Measurements from ENCODE around the gene AHRR. TPM values are rescaled to one million over a fixed set of nuclear protein-coding genes. Genes with fewer than 3 reads are reported as not detected.

AHRR gene
- total and polyA plus RNA-seq, 7 experiments from 2014 or later: 0.56 to 23.5 (median 1.2) TPM; not detected in 1

DNA sequence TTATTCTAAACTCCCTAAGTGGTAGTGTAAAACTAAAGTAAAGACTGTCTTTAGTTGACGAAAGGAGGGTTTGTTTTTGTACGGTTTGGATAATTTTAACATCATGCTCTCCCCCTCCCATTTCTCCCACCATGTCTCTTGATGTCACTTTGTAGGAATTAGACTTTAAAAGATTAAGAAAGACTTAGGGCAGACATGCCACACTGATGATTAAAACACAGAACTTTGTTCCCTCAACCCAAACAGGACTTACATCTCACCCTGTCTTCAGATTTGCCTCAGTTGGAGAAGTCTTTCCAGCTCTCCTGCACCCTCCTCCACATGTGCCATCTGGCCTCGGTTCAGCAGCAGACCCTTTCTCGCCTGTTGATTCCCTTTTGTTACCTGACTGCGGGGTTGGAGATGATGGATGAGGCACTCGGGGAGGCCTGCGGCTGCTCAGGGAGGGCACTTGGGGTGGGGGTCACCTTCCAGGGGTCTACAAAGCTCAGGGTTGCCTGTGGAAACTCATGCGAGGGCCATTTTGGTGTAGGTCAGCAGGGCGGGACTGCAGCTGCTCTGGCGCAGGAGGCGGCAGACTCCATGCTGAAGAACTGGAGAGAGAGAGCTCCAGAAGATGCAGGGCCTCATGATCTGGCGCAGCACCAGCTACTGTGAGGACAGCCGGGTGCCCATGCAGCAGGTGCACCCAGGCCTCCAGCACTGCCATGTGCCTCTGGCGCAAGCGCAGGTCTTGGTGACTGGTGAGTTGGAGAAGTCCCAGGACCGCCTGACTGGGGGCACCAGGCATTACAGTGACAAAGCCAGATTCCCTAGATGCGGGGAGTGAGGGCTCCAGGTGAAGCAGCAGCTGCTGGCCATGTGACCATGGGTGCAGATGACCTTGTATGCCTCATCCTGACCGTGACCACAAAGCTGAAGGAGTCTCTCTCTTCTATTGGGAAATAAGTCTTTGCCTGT is 96.9 kb downstream of the AHRR start:
- no peak for ATAC-seq
- peaks cover 0 to 12% (median 0%) of the 10 kb centered on the region in 7 donors for H3K4me1 Mint-ChIP-seq
- H3K36me3 Mint-ChIP-seq: peaks cover 0 to 4% (median 0%) of the 10 kb centered on the region in 5 donors
- H3K27ac Mint-ChIP-seq: no peak overlapping the region
- Histone ChIP-seq H3K4me1 (ENCODE audit: control insufficient read depth in 2 of 2, insufficient read depth in 2 of 2, low read length in 2 of 2) (no peaks in the 10 kb centered on the region), H3K27ac (ENCODE audit: low read depth, low read length) (no peak overlapping the region), H3K36me3 (ENCODE audit: control insufficient read depth in 2 of 3, insufficient read depth in 3 of 3, low read length in 3 of 3) (no peaks in the 10 kb centered on the region), H3K4me3 (ENCODE audit: low read length) (no peak overlapping the region), H3K9me3 (ENCODE audit: control insufficient read depth in 2 of 3, low read length in 3 of 3) (no peaks in the 10 kb centered on the region), H3K27me3 (ENCODE audit: control insufficient read depth in 2 of 2, insufficient read depth in 2 of 2, low read length in 2 of 2) (no peaks in the 10 kb centered on the region)
- no peaks in the 10 kb centered on the region for H3K27me3 Mint-ChIP-seq
- ChIA-PET CTCF (interaction anchor here (0.7 kb wide), 1 partner anchor 230 kb away, joined by 3 read pairs; no protein-coding TSS in a partner anchor), POLR2A (interaction anchor here (0.7 kb wide), 2 partner anchors 23 to 1118 kb away, joined by 4 read pairs; no protein-coding TSS in a partner anchor)
- no peak overlapping the region for H3K4me3 Mint-ChIP-seq
- intact Hi-C loops (cut with micrococcal nuclease): no loop called here
- no peaks in the 10 kb centered on the region for H3K9me3 Mint-ChIP-seq
- DNase-seq: no peak

DNA sequence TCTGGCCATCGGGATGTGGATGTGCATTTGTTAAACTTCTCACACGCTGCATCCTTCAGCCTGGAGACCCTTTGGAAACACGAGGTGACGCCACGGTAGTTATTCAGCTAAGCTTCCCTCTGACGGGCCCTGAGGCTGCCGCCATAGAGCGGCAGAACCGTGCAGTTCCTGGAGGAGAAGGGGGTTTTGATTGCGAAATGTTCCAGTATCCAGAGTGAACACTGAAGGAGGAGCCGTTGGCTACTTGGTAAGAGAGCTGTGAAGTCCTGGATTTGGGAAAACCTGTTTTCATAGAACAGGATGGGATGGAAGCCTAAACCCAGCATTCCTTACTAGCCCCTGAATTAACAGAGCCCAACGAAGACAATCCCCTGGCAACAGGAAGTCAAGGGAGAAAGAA is 98.5 kb downstream of the AHRR start:
- Histone ChIP-seq H3K9me3 (ENCODE audit: control insufficient read depth in 2 of 3, low read length in 3 of 3) (no peaks in the 10 kb centered on the region), H3K4me1 (ENCODE audit: control insufficient read depth in 2 of 2, insufficient read depth in 2 of 2, low read length in 2 of 2) (no peaks in the 10 kb centered on the region), H3K4me3 (ENCODE audit: low read length) (no peak overlapping the region), H3K36me3 (ENCODE audit: control insufficient read depth in 2 of 3, insufficient read depth in 3 of 3, low read length in 3 of 3) (no peaks in the 10 kb centered on the region), H3K27me3 (ENCODE audit: control insufficient read depth in 2 of 2, insufficient read depth in 2 of 2, low read length in 2 of 2) (no peaks in the 10 kb centered on the region), H3K27ac (ENCODE audit: low read depth, low read length) (no peak overlapping the region)
- Mint-ChIP-seq H3K4me3 (no peak overlapping the region), H3K27ac (peak overlapping the region in 1 of 9 donors; percentile 75), H3K36me3 (peaks cover 0 to 2% (median 0%) of the 10 kb centered on the region in 5 donors), H3K9me3 (no peaks in the 10 kb centered on the region), H3K27me3 (no peaks in the 10 kb centered on the region), H3K4me1 (peaks cover 0 to 12% (median 0%) of the 10 kb centered on the region in 7 donors)
- ATAC-seq (no peak), DNase-seq (no peak)
- ChIA-PET POLR2A (no interaction called here), CTCF (no interaction called here)
- intact Hi-C loops (cut with micrococcal nuclease): no loop called here

DNA sequence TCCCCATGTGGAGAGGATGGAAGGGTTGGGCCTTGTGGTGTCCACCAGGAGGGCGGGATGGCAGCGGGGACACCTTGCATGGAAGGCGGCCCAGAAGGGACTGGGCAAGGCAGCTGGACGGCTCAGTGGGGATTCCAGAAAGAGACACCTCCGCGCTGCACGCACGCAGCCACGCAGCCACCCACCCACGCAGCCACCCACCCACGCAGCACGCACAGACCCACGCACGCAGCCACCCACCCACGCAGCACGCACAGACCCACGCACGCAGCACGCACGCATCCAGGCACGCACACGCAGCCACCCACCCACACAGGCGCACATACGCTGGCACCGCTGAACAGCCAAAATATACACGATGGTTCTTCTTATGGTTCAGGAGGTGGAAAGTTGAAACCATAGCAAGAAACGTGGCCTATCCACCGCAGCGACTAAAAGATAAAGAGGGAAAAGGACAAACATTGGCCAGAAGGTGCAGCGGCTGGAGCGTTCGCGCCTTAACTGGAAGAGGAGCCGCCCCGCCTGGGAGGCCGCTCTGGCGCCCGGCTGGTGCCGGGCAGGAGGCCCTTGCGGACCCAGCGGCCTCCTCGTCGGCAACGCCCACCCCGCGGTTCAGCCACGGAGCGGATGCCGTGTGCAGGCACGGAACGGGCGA is 99.2 kb downstream of the AHRR start:
- Histone ChIP-seq H3K4me3 (ENCODE audit: low read length) (no peak overlapping the region), H3K4me1 (ENCODE audit: control insufficient read depth in 2 of 2, insufficient read depth in 2 of 2, low read length in 2 of 2) (no peaks in the 10 kb centered on the region), H3K9me3 (ENCODE audit: control insufficient read depth in 2 of 3, low read length in 3 of 3) (no peaks in the 10 kb centered on the region), H3K27ac (ENCODE audit: low read depth, low read length) (no peak overlapping the region), H3K27me3 (ENCODE audit: control insufficient read depth in 2 of 2, insufficient read depth in 2 of 2, low read length in 2 of 2) (no peaks in the 10 kb centered on the region), H3K36me3 (ENCODE audit: control insufficient read depth in 2 of 3, insufficient read depth in 3 of 3, low read length in 3 of 3) (no peaks in the 10 kb centered on the region)
- no peak overlapping the region for H3K4me3 Mint-ChIP-seq
- H3K4me1 Mint-ChIP-seq: peaks cover 0 to 18% (median 0%) of the 10 kb centered on the region in 7 donors
- POLR2A ChIA-PET: no interaction called here
- no peak overlapping the region for H3K27ac Mint-ChIP-seq
- no peaks in the 10 kb centered on the region for H3K27me3 Mint-ChIP-seq
- intact Hi-C loops (cut with micrococcal nuclease): no loop called here
- no peak for DNase-seq
- ATAC-seq: no peak
- H3K9me3 Mint-ChIP-seq: no peaks in the 10 kb centered on the region
- peaks cover 0 to 2% (median 0%) of the 10 kb centered on the region in 5 donors for H3K36me3 Mint-ChIP-seq
- CTCF ChIA-PET: no interaction called here

DNA sequence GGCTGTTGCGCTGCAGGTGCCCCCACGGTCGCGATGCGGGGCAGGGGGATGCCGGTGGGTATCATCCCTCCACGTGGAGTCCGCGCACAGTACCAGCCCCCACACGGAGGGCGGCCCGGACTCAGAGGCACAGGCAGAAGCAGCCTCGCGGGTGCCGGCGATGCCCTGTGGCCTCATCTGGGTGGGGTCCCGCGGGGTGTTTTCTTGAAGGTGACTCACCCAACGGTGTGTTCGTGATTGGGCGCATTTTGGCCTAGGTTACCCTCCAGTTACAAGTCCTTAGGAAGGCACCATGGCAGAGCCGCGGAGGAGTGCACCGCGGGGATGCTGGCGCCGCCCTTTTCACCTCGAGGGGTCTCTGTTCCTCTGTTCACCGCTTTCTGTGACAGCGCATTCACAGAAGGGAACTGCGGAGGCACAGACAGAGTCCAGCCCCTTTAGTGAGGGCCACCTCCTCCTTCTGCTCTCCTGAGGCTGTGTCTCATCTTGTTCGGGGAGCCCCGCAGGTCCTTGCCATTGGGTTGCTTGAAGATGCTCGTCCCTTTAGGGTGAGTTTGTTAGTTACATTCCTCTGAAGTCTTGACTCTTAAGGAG is 99.9 kb downstream of the AHRR start:
- ChIA-PET CTCF (no interaction called here), POLR2A (no interaction called here)
- H3K27ac Mint-ChIP-seq: no peak overlapping the region
- peaks cover 0 to 5% (median 0%) of the 10 kb centered on the region in 5 donors for H3K27me3 Mint-ChIP-seq
- ATAC-seq (no peak), DNase-seq (no peak)
- Histone ChIP-seq H3K27ac (ENCODE audit: low read depth, low read length) (no peak overlapping the region), H3K36me3 (ENCODE audit: control insufficient read depth in 2 of 3, insufficient read depth in 3 of 3, low read length in 3 of 3) (no peaks in the 10 kb centered on the region), H3K4me3 (ENCODE audit: low read length) (no peak overlapping the region), H3K4me1 (ENCODE audit: control insufficient read depth in 2 of 2, insufficient read depth in 2 of 2, low read length in 2 of 2) (no peaks in the 10 kb centered on the region), H3K9me3 (ENCODE audit: control insufficient read depth in 2 of 3, low read length in 3 of 3) (no peaks in the 10 kb centered on the region), H3K27me3 (ENCODE audit: control insufficient read depth in 2 of 2, insufficient read depth in 2 of 2, low read length in 2 of 2) (no peaks in the 10 kb centered on the region)
- no peak overlapping the region for H3K4me3 Mint-ChIP-seq
- no peaks in the 10 kb centered on the region for H3K9me3 Mint-ChIP-seq
- intact Hi-C loops (cut with micrococcal nuclease): no loop called here
- H3K36me3 Mint-ChIP-seq: peaks cover 0 to 6% (median 0%) of the 10 kb centered on the region in 5 donors
- H3K4me1 Mint-ChIP-seq: peaks cover 0 to 18% (median 2%) of the 10 kb centered on the region in 7 donors

DNA sequence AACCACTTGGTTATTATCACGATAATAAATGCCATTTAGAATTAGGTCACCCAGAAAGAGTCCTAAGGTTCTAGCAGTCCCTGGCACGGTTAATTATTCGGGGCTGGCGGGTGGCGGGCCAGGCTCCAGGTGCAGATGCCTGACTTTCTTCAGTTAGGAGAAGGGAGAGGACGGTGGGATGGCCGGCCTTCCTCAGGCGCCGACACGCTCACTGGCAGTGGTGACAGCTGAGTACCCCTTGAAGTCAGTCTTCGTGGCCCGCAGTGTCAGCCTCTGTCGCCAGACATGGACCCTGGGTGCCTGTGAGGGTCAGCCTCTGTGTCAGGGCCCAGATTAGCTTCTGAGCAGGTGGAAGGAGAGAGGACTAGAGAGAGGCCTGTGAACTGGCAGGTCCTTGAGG is 100.4 kb downstream of the AHRR start:
- no peaks in the 10 kb centered on the region for H3K27me3 ChIP-seq (ENCODE audit: control insufficient read depth in 2 of 2, insufficient read depth in 2 of 2, low read length in 2 of 2)
- H3K4me1 Mint-ChIP-seq: peaks cover 0 to 18% (median 2%) of the 10 kb centered on the region in 7 donors
- DNase-seq (no peak), ATAC-seq (no peak)
- ChIA-PET CTCF (no interaction called here), POLR2A (no interaction called here)
- H3K9me3 Mint-ChIP-seq: no peaks in the 10 kb centered on the region
- peaks cover 0 to 8% (median 0%) of the 10 kb centered on the region in 5 donors for H3K36me3 Mint-ChIP-seq
- no peaks in the 10 kb centered on the region for H3K9me3 ChIP-seq (ENCODE audit: control insufficient read depth in 2 of 3, low read length in 3 of 3)
- intact Hi-C loops (cut with micrococcal nuclease): no loop called here
- no peaks in the 10 kb centered on the region for H3K36me3 ChIP-seq (ENCODE audit: control insufficient read depth in 2 of 3, insufficient read depth in 3 of 3, low read length in 3 of 3)
- no peak overlapping the region for H3K4me3 Mint-ChIP-seq
- H3K27ac Mint-ChIP-seq: peak overlapping the region in 1 of 9 donors; percentile 65
- H3K27ac ChIP-seq (ENCODE audit: low read depth, low read length): no peak overlapping the region
- no peaks in the 10 kb centered on the region for H3K4me1 ChIP-seq (ENCODE audit: control insufficient read depth in 2 of 2, insufficient read depth in 2 of 2, low read length in 2 of 2)
- no peak overlapping the region for H3K4me3 ChIP-seq (ENCODE audit: low read length)
- peaks cover 0 to 11% (median 0%) of the 10 kb centered on the region in 5 donors for H3K27me3 Mint-ChIP-seq

DNA sequence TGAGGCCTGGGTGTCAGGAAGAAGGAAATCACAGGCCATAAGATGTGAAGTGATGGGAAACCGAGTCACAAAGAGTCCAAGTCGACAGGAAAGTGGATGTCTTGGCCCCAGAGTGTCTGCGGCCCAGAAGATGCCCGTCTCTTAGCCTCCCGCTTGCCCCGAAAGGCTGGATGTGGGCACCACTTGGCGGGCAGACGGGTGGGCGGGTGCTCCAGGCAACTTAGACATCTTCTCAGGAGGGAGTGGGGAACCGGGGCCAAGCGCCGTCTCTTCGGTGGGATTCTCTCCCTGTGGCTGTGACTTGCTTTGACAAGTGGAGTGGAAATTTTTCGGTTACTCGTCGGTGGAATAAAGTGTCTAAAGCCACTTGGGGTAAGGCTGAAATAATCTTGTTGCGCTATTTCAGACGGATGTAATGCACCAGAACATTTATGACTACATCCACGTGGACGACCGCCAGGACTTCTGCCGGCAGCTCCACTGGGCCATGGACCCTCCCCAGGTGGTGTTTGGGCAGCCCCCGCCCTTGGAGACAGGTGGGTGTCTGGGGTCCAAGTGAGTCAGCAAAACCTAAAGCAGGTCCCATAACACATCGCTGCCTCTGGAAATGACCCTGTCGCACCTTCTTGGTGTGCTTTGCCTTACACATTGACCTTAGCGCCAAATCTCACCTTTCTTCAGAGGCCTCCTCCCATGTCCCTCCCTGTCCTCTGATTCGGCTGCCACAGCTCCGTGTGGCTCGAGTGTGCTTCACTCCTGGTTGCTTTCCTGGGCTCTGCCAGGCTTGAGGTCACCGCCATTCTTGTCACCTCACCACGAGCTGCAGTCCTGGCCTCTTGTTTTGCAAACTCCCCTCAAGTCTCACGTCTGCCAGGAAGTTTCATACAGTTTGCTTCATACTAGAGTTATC is 101.1 kb downstream of the AHRR start:
- intact Hi-C loops (cut with micrococcal nuclease): no loop called here
- ChIA-PET POLR2A (no interaction called here), CTCF (no interaction called here)
- H3K9me3 Mint-ChIP-seq: no peaks in the 10 kb centered on the region
- peaks cover 0 to 18% (median 2%) of the 10 kb centered on the region in 7 donors for H3K4me1 Mint-ChIP-seq
- DNase-seq (no peak), ATAC-seq (no peak)
- H3K27me3 ChIP-seq (ENCODE audit: control insufficient read depth in 2 of 2, insufficient read depth in 2 of 2, low read length in 2 of 2): no peaks in the 10 kb centered on the region
- no peaks in the 10 kb centered on the region for H3K4me1 ChIP-seq (ENCODE audit: control insufficient read depth in 2 of 2, insufficient read depth in 2 of 2, low read length in 2 of 2)
- no peak overlapping the region for H3K4me3 ChIP-seq (ENCODE audit: low read length)
- H3K27me3 Mint-ChIP-seq: peaks cover 0 to 11% (median 0%) of the 10 kb centered on the region in 5 donors
- H3K4me3 Mint-ChIP-seq: no peak overlapping the region
- peak overlapping the region in 1 of 9 donors; percentile 58 for H3K27ac Mint-ChIP-seq
- H3K27ac ChIP-seq (ENCODE audit: low read depth, low read length): no peak overlapping the region
- H3K36me3 Mint-ChIP-seq: peaks cover 0 to 8% (median 0%) of the 10 kb centered on the region in 5 donors
- H3K9me3 ChIP-seq (ENCODE audit: control insufficient read depth in 2 of 3, low read length in 3 of 3): no peaks in the 10 kb centered on the region
- no peaks in the 10 kb centered on the region for H3K36me3 ChIP-seq (ENCODE audit: control insufficient read depth in 2 of 3, insufficient read depth in 3 of 3, low read length in 3 of 3)
